ENCODE measurements around the gene CDR2. TPM values are rescaled to one million over a fixed set of nuclear protein-coding genes. Genes with fewer than 3 reads are reported as not detected.

The CDR2 gene
- total and polyA plus RNA-seq, 2 of the 13 experiments (the other 11 are each of a cell fraction or from before 2014, with no cell fraction given), result 59.0 to 78.9 TPM

DNA sequence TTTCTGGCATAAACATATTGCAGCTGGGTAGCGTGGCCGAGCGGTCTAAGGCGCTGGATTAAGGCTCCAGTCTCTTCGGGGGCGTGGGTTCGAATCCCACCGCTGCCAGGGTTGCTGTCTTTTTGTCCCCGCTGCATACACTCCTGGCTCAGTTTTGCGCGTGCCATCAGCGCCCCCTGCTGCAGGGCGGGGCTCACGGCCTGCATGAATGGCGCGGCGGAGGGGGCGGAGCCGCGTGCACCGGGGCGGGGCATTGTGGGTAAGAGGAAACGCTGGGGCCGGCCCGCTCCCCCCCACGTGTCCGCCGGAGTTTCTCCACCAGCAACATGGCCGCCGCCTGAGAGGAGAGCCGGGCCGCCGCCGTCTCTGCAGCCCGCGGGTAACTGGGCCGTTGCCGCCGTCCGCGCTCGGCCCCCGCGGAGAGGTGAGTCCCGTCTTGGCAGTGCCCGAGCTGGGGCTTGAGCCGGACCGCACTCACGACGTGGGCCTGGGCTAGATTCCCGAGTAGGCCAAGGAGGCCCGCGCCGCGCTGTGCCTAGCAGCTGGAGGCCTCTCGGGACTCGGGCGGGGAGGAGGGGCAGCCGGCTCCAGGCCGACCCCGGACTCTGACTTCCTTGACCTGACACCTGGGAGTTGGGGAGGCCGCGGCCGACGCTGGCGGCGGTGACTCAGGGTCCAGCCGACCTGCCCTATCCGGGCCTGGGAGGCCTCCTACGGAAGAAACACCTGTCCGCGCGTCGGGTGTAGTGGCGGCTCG lies 77.1 kb downstream of the CDR2 start, which contains the start of gene POLR3E (continued):
- peak; percentile 98 for TF ChIP-seq REL (CRISPR knock-in tag; conservative IDR thresholded peaks at IDR 0.05)
- peak; percentile 99 for TF ChIP-seq SRY (CRISPR knock-in tag; IDR thresholded peaks at IDR 0.05)
- peak; percentile 98 for TF ChIP-seq ZNF792 (CRISPR knock-in tag; IDR thresholded peaks at IDR 0.05)
- TF ChIP-seq MZF1 (CRISPR knock-in tag; IDR thresholded peaks at IDR 0.05; ENCODE audit: borderline replicate concordance), result no peak; the same call in 1 of the 2 replicates
- TF ChIP-seq PRMT3 (CRISPR knock-in tag; IDR thresholded peaks at IDR 0.05; ENCODE audit: borderline replicate concordance, low read depth), result no peak; the same call in 1 of the 2 replicates
- TF ChIP-seq, protein P1, sequence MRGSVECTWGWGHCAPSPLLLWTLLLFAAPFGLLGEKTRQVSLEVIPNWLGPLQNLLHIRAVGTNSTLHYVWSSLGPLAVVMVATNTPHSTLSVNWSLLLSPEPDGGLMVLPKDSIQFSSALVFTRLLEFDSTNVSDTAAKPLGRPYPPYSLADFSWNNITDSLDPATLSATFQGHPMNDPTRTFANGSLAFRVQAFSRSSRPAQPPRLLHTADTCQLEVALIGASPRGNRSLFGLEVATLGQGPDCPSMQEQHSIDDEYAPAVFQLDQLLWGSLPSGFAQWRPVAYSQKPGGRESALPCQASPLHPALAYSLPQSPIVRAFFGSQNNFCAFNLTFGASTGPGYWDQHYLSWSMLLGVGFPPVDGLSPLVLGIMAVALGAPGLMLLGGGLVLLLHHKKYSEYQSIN (CRISPR knock-in tag; IDR thresholded peaks at IDR 0.05; ENCODE audit: borderline replicate concordance), result no peak
- peak; percentile 88 for TF ChIP-seq HOXD1 (CRISPR knock-in tag; IDR thresholded peaks at IDR 0.05)
- TF ChIP-seq, protein P2, sequence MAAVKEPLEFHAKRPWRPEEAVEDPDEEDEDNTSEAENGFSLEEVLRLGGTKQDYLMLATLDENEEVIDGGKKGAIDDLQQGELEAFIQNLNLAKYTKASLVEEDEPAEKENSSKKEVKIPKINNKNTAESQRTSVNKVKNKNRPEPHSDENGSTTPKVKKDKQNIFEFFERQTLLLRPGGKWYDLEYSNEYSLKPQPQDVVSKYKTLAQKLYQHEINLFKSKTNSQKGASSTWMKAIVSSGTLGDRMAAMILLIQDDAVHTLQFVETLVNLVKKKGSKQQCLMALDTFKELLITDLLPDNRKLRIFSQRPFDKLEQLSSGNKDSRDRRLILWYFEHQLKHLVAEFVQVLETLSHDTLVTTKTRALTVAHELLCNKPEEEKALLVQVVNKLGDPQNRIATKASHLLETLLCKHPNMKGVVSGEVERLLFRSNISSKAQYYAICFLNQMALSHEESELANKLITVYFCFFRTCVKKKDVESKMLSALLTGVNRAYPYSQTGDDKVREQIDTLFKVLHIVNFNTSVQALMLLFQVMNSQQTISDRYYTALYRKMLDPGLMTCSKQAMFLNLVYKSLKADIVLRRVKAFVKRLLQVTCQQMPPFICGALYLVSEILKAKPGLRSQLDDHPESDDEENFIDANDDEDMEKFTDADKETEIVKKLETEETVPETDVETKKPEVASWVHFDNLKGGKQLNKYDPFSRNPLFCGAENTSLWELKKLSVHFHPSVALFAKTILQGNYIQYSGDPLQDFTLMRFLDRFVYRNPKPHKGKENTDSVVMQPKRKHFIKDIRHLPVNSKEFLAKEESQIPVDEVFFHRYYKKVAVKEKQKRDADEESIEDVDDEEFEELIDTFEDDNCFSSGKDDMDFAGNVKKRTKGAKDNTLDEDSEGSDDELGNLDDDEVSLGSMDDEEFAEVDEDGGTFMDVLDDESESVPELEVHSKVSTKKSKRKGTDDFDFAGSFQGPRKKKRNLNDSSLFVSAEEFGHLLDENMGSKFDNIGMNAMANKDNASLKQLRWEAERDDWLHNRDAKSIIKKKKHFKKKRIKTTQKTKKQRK (IDR thresholded peaks at IDR 0.05; ENCODE audit: low read length), result no peak
- TF ChIP-seq, protein P3, sequence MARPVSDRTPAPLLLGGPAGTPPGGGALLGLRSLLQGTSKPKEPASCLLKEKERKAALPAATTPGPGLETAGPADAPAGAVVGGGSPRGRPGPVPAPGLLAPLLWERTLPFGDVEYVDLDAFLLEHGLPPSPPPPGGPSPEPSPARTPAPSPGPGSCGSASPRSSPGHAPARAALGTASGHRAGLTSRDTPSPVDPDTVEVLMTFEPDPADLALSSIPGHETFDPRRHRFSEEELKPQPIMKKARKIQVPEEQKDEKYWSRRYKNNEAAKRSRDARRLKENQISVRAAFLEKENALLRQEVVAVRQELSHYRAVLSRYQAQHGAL (CRISPR knock-in tag; IDR thresholded peaks at IDR 0.05; ENCODE audit: not compliant biosample characterization), result peak; percentile 80
- TF ChIP-seq, protein P4, sequence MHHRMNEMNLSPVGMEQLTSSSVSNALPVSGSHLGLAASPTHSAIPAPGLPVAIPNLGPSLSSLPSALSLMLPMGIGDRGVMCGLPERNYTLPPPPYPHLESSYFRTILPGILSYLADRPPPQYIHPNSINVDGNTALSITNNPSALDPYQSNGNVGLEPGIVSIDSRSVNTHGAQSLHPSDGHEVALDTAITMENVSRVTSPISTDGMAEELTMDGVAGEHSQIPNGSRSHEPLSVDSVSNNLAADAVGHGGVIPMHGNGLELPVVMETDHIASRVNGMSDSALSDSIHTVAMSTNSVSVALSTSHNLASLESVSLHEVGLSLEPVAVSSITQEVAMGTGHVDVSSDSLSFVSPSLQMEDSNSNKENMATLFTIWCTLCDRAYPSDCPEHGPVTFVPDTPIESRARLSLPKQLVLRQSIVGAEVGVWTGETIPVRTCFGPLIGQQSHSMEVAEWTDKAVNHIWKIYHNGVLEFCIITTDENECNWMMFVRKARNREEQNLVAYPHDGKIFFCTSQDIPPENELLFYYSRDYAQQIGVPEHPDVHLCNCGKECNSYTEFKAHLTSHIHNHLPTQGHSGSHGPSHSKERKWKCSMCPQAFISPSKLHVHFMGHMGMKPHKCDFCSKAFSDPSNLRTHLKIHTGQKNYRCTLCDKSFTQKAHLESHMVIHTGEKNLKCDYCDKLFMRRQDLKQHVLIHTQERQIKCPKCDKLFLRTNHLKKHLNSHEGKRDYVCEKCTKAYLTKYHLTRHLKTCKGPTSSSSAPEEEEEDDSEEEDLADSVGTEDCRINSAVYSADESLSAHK (CRISPR knock-in tag; IDR thresholded peaks at IDR 0.05; ENCODE audit: borderline replicate concordance), result peak; percentile 82; the same call in 1 of the 2 replicates
- TF ChIP-seq, protein P5, sequence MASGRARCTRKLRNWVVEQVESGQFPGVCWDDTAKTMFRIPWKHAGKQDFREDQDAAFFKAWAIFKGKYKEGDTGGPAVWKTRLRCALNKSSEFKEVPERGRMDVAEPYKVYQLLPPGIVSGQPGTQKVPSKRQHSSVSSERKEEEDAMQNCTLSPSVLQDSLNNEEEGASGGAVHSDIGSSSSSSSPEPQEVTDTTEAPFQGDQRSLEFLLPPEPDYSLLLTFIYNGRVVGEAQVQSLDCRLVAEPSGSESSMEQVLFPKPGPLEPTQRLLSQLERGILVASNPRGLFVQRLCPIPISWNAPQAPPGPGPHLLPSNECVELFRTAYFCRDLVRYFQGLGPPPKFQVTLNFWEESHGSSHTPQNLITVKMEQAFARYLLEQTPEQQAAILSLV (CRISPR knock-in tag; IDR thresholded peaks at IDR 0.05; ENCODE audit: borderline replicate concordance), result peak; percentile 97
- TF ChIP-seq, protein P6, sequence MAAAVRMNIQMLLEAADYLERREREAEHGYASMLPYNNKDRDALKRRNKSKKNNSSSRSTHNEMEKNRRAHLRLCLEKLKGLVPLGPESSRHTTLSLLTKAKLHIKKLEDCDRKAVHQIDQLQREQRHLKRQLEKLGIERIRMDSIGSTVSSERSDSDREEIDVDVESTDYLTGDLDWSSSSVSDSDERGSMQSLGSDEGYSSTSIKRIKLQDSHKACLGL (CRISPR knock-in tag; IDR thresholded peaks at IDR 0.05), result peak; percentile 99; the same call in 1 of the 2 replicates
- peak; percentile 96 for TF ChIP-seq SNAPC2 (CRISPR knock-in tag; IDR thresholded peaks at IDR 0.05)
- peak; percentile 95 for TF ChIP-seq ZNF782 (CRISPR knock-in tag; IDR thresholded peaks at IDR 0.05; ENCODE audit: borderline replicate concordance)
- peak; percentile 34; the same call in 1 of the 2 replicates for TF ChIP-seq ZNF549 (CRISPR knock-in tag; IDR thresholded peaks at IDR 0.05)
- TF ChIP-seq TBX2 (CRISPR knock-in tag; IDR thresholded peaks at IDR 0.05; ENCODE audit: borderline replicate concordance), result peak; percentile 95
- peak; percentile 91; the same call in 1 of the 2 replicates for TF ChIP-seq ZNF253 (CRISPR knock-in tag; IDR thresholded peaks at IDR 0.05; ENCODE audit: borderline replicate concordance)
- peak; percentile 96 for TF ChIP-seq BRCA1 (CRISPR knock-in tag; IDR thresholded peaks at IDR 0.05)
- peak; percentile 98 for TF ChIP-seq TMF1 (CRISPR knock-in tag; IDR thresholded peaks at IDR 0.05; ENCODE audit: low read depth)

Measured in HepG2 (cell line).